ENCODE results near the gene PTPRN2.

- TF ChIP-seq L3MBTL2 (conservative IDR thresholded peaks at IDR 0.05) (no peak), ZNF384 (IDR thresholded peaks at IDR 0.05) (no peak), HDGF (IDR thresholded peaks at IDR 0.05; ENCODE audit: borderline replicate concordance) (no peak), ARNT (IDR thresholded peaks at IDR 0.05) (no peak), BHLHE40 (IDR thresholded peaks at IDR 0.05; ENCODE audit: borderline replicate concordance) (no peak), PKNOX1 (IDR thresholded peaks at IDR 0.05) (no peak), TARDBP (IDR thresholded peaks at IDR 0.05) (no peak)
These were observed 984.6 kb downstream of the PTPRN2 start for GRCh38 chr7:157603005-157603404.
